Measurements from ENCODE around the gene PWWP2B. TPM values are rescaled to one million over a fixed set of nuclear protein-coding genes. Genes with fewer than 3 reads are reported as not detected.

PWWP2B gene
- total RNA-seq, 1 experiment from 2014 or later = 51.6 TPM

GRCh38 chr10:132408823-132409666 is 12.0 kb downstream of the PWWP2B start:
- intact Hi-C loops (cut with micrococcal nuclease; ENCODE audit: unreplicated experiment) = no loop called here
- POLR2A ChIA-PET = no interaction called here

GRCh38 chr10:132409667-132410028 is 12.6 kb downstream of the PWWP2B start:
- ATAC-seq = no peak
- no peak for DNase-seq (ENCODE audit: low read depth, low spot score)
- Histone ChIP-seq H3K4me1 (ENCODE audit: control insufficient read depth, insufficient read depth, low read length) (peaks cover 76% of the 10 kb centered on the region), H3K9me3 (ENCODE audit: control insufficient read depth, insufficient read depth, low read depth, low read length) (no peaks in the 10 kb centered on the region), H3K27me3 (ENCODE audit: control insufficient read depth, insufficient read depth, low read length) (no peaks in the 10 kb centered on the region), H3K4me3 (ENCODE audit: low read depth in 2 of 2, low read length in 2 of 2) (no peak overlapping the region), H3K36me3 (ENCODE audit: control insufficient read depth, insufficient read depth, low read length) (no peaks in the 10 kb centered on the region), H3K27ac (ENCODE audit: low read length) (peak overlapping the region; percentile 89; the same call in 1 of the 2 replicates)
- ChIA-PET CTCF (no interaction called here), POLR2A (no interaction called here)
- no TSS peak for BruUV-seq (replicated peaks)
- in situ Hi-C loops (cut with HindIII; ENCODE audit: low pct_unique_long_range_greater_than_20kb, low sequenced_read_pairs) = no loop called here
- TF ChIP-seq POLR2AphosphoS5 (IDR thresholded peaks at IDR 0.05; ENCODE audit: low read depth, low read length) = no peak
- TF ChIP-seq, protein P1, sequence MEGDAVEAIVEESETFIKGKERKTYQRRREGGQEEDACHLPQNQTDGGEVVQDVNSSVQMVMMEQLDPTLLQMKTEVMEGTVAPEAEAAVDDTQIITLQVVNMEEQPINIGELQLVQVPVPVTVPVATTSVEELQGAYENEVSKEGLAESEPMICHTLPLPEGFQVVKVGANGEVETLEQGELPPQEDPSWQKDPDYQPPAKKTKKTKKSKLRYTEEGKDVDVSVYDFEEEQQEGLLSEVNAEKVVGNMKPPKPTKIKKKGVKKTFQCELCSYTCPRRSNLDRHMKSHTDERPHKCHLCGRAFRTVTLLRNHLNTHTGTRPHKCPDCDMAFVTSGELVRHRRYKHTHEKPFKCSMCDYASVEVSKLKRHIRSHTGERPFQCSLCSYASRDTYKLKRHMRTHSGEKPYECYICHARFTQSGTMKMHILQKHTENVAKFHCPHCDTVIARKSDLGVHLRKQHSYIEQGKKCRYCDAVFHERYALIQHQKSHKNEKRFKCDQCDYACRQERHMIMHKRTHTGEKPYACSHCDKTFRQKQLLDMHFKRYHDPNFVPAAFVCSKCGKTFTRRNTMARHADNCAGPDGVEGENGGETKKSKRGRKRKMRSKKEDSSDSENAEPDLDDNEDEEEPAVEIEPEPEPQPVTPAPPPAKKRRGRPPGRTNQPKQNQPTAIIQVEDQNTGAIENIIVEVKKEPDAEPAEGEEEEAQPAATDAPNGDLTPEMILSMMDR (IDR thresholded peaks at IDR 0.05) = no peak
- TF ChIP-seq SIN3A (IDR thresholded peaks at IDR 0.05; ENCODE audit: borderline replicate concordance, insufficient read depth, low read depth, low read length) = no peak
- TF ChIP-seq REST (IDR thresholded peaks at IDR 0.05; ENCODE audit: insufficient read depth in 1 of 2, low read depth in 2 of 2, low read length in 1 of 2) = no peak
- TF ChIP-seq TCF7L2 (IDR thresholded peaks at IDR 0.05; ENCODE audit: low read depth, low read length) = no peak
- intact Hi-C loops (cut with micrococcal nuclease; ENCODE audit: unreplicated experiment) = no loop called here

More at GRCh38 chr10:132408823-132409666, 12.0 kb downstream of the PWWP2B start:
- Histone ChIP-seq H3K4me1 (ENCODE audit: control insufficient read depth, insufficient read depth, low read length) (peaks cover 70% of the 10 kb centered on the region), H3K27me3 (ENCODE audit: control insufficient read depth, insufficient read depth, low read length) (no peaks in the 10 kb centered on the region), H3K4me3 (ENCODE audit: low read depth in 2 of 2, low read length in 2 of 2) (no peak overlapping the region), H3K36me3 (ENCODE audit: control insufficient read depth, insufficient read depth, low read length) (no peaks in the 10 kb centered on the region), H3K27ac (ENCODE audit: low read length) (peak overlapping the region; percentile 89), H3K9me3 (ENCODE audit: control insufficient read depth, insufficient read depth, low read depth, low read length) (no peaks in the 10 kb centered on the region)
- CTCF ChIA-PET = no interaction called here
- ATAC-seq (peak; percentile 46), DNase-seq (ENCODE audit: low read depth, low spot score) (no peak)
- TF ChIP-seq TCF7L2 (IDR thresholded peaks at IDR 0.05; ENCODE audit: low read depth, low read length) = no peak
- no peak for TF ChIP-seq REST (IDR thresholded peaks at IDR 0.05; ENCODE audit: insufficient read depth in 1 of 2, low read depth in 2 of 2, low read length in 1 of 2)
- TF ChIP-seq, protein P1 (IDR thresholded peaks at IDR 0.05) = no peak
- no peak for TF ChIP-seq POLR2AphosphoS5 (IDR thresholded peaks at IDR 0.05; ENCODE audit: low read depth, low read length)
- no peak for TF ChIP-seq SIN3A (IDR thresholded peaks at IDR 0.05; ENCODE audit: borderline replicate concordance, insufficient read depth, low read depth, low read length)
- BruUV-seq (replicated peaks) = no TSS peak
- in situ Hi-C loops (cut with HindIII; ENCODE audit: low pct_unique_long_range_greater_than_20kb, low sequenced_read_pairs) = no loop called here

Data from Panc1 (cell line).